GM06990 (cell line): ENCODE results near the gene SH3PXD2B.

Experiments
- DNase-seq: peaks from one replicate; pipeline ENCODE4 v3.0.0-alpha.2; 2011; ENCODE audit not compliant: insufficient read length; ENCODE audit errors: extremely low read depth
- H3K27me3 ChIP-seq: replicated peaks from 2 replicates; pipeline ENCODE4 v1.6.0; 2011; ENCODE audit warnings: low read length; ENCODE audit not compliant: control insufficient read depth, insufficient read depth
- H3K36me3 ChIP-seq: 2 replicates; pipeline ENCODE4 v1.5.1; 2011; ENCODE audit warnings: low read length; ENCODE audit not compliant: control insufficient read depth, insufficient read depth
- H3K4me3 ChIP-seq: replicated peaks from 2 replicates; pipeline ENCODE4 v1.5.1; 2011; ENCODE audit warnings: low read depth, mild to moderate bottlenecking, control low read depth, low read length
- CTCF ChIP-seq: IDR thresholded peaks from 2 replicates; pipeline ENCODE4 v1.5.1; 2011; ENCODE audit warnings: low read length, control low read depth, mild to moderate bottlenecking, inconsistent platforms; ENCODE audit not compliant: insufficient read depth, poor library complexity, severe bottlenecking

SH3PXD2B gene

GRCh38 chr5:172478256-172478655 is 23.9 kb upstream of the SH3PXD2B start:
- no peaks in the 10 kb centered on the region for H3K27me3 ChIP-seq
- no peak for DNase-seq
- H3K36me3 ChIP-seq: no peaks in the 10 kb centered on the region
- no peak overlapping the region for H3K4me3 ChIP-seq
- no peak for TF ChIP-seq CTCF

GRCh38 chr5:172477466-172477865 is 23.1 kb upstream of the SH3PXD2B start:
- Histone ChIP-seq H3K4me3 (no peak overlapping the region), H3K27me3 (no peaks in the 10 kb centered on the region), H3K36me3 (no peaks in the 10 kb centered on the region)
- no peak for TF ChIP-seq CTCF
- no peak for DNase-seq

DNA sequence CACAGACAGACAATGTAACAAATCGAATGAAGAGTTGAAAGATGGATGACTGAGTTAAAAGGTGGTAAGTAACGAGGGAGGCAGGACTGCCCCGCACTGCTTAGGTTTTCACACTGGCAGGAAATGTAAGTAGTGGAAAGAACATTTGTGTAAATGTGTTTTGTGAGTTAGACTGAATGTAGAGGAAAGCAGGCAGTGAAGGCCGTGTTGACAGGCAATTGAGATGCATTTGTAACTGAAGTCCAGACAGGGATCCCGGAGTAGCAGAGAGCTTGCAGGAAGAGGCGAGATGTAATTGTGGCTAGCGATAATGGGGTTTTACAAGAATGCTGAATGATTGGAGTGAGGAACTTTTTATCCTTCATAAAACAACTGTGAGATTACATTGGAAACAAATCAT is 20.0 kb upstream of the SH3PXD2B start:
- no peak for TF ChIP-seq CTCF
- H3K4me3 ChIP-seq: no peak overlapping the region
- H3K27me3 ChIP-seq: no peaks in the 10 kb centered on the region
- DNase-seq: no peak
- H3K36me3 ChIP-seq: no peaks in the 10 kb centered on the region

DNA sequence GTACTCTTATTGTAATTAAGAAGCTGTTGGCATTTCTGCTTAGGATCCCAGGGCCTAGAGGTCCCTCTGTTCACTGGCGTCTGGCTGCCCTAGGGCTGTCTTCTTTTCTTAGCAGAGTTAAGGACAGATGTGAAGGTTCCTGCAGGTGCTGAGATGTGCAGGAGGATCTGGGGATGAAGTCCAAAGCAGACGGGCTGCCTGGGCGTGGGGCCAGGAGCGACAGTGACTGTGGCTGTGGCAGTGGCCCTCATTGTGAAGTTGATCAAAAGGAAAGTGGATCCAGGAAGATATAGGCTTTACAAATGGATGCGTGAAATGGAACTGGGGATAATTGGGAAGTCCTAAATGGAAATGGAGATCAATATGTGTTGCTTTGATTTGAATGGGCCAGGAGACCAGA is 19.1 kb upstream of the SH3PXD2B start:
- Histone ChIP-seq H3K36me3 (no peaks in the 10 kb centered on the region), H3K27me3 (no peaks in the 10 kb centered on the region), H3K4me3 (no peak overlapping the region)
- TF ChIP-seq CTCF: no peak
- DNase-seq: no peak

DNA sequence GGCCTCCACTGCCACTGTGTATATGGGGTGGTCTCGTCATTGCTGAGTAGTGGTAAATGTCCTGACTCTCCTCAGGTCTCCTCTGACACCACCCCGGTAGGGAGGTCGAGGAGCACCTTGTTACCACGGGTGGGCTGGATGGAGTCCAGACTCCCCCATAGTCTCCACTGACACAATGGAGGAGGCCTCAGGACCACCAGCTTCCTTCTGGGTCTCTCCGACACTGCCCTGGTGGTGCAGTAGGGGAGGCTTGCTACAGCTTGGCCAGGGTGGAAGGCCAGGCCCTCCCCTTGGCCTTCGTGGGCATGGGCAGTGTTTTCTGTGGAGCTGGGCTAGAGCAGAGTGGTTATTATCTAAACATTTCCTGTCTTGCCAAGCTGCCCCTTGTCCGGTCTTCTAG is 15.4 kb upstream of the SH3PXD2B start:
- no peak for TF ChIP-seq CTCF
- Histone ChIP-seq H3K4me3 (no peak overlapping the region), H3K36me3 (no peaks in the 10 kb centered on the region), H3K27me3 (no peaks in the 10 kb centered on the region)
- no peak for DNase-seq

GRCh38 chr5:172466062-172466461 is 11.7 kb upstream of the SH3PXD2B start:
- DNase-seq: no peak
- no peaks in the 10 kb centered on the region for H3K36me3 ChIP-seq
- H3K27me3 ChIP-seq: no peaks in the 10 kb centered on the region
- no peak overlapping the region for H3K4me3 ChIP-seq
- TF ChIP-seq CTCF: no peak
